Lower leg skin (tissue), 4 donors: Measurements from ENCODE around the gene MOK. TPM values are rescaled to one million over a fixed set of nuclear protein-coding genes. Genes with fewer than 3 reads are reported as not detected.
A peak's percentile ranks its signal among the peaks of the same experiment; 100 is the strongest.

Source experiments
- DNase-seq, 2 donors: peaks; one replicate each; pipeline ENCODE4 v3.0.0-alpha.2; 2019; ENCODE audit warnings: low spot score in 2 of 2
- H3K4me3 ChIP-seq: fragments of 200-600 bp; sonication (generic); 2 replicates; pipeline ENCODE4 v1.5.1; 2017; ENCODE audit warnings: mild to moderate bottlenecking, low read depth; ENCODE audit not compliant: poor library complexity, severe bottlenecking
- POLR2A ChIP-seq, 2 donors: fragments of 450-650 bp; IDR thresholded peaks; one replicate each; pipeline ENCODE4 v1.6.1; 2016 to 2017; ENCODE audit warnings: antibody characterized with exemption in 2 of 2, mild to moderate bottlenecking in 1 of 2, moderate library complexity in 1 of 2
- WGBS, 2 donors: methylation state at CpG; one replicate each; pipeline ENCODE4 v1.1.5; 2018; 5-methylcytosine and 5-hydroxymethylcytosine counted together
- intact Hi-C: fragments of 100-400 bp; cut with DNase I; formaldehyde crosslinking; loops from one replicate; pipeline ENCODE4 v1.15.0; 2023; ENCODE audit warnings: low total_unique reads
- total RNA-seq, 4 donors: library from RNA; depleted of rRNA; stranded (reverse); fragments of >200 nt; gene quantifications; one replicate each; pipeline ENCODE4 v1.1.0, GENCODE V29; 2016
- TF ChIP-seq, protein P1 (sequence below), 3 donors: fragments of 450-650 bp; IDR thresholded peaks; one replicate each; pipeline ENCODE4 v1.5.1; 2016; ENCODE audit warnings: antibody characterized with exemption in 3 of 3, mild to moderate bottlenecking in 3 of 3, moderate library complexity in 2 of 3

Gene MOK
- total RNA-seq, 4 donors from 2014 or later: 2.1 to 12.2 (median 7.8) TPM

DNA sequence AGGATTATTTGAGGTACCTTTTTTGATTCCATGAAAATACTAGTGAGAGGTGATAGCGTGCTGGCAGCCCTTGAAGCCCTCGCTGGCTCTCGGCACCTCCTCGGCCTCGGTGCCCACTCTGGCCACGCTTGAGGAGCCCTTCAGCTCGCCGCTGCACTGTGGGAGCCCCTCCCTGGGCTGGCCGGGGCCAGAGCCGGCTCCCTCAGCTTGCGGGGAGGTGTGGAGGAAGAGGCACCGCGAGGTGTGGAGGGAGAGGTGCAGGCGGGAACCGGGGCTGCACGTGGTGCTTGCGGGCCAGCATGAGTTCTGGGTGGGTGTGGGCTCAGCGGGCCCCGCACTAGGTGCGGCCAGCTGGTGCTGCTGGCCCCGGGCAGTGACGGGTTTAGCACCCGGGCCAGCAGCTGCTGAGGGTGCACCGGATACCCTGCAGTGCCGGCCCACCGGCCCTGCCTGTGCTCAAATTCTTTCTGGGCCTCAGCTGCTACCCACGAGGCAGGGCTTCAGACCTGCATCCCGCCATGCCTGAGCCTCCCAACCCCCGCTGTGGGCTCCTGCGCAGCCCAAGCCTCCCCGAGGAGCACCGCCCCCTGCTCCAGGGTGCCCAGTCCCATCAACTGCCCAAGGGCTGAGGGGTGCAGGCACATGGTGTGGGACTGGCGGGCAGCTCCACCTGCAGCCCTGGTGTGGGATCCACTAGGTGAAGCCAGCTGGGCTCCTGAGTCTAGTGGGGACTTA lies 7.4 kb downstream of the MOK start:
- TF ChIP-seq, protein P1, sequence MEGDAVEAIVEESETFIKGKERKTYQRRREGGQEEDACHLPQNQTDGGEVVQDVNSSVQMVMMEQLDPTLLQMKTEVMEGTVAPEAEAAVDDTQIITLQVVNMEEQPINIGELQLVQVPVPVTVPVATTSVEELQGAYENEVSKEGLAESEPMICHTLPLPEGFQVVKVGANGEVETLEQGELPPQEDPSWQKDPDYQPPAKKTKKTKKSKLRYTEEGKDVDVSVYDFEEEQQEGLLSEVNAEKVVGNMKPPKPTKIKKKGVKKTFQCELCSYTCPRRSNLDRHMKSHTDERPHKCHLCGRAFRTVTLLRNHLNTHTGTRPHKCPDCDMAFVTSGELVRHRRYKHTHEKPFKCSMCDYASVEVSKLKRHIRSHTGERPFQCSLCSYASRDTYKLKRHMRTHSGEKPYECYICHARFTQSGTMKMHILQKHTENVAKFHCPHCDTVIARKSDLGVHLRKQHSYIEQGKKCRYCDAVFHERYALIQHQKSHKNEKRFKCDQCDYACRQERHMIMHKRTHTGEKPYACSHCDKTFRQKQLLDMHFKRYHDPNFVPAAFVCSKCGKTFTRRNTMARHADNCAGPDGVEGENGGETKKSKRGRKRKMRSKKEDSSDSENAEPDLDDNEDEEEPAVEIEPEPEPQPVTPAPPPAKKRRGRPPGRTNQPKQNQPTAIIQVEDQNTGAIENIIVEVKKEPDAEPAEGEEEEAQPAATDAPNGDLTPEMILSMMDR (IDR thresholded peaks at IDR 0.05): no peak
- TF ChIP-seq POLR2A (IDR thresholded peaks at IDR 0.05): no peak
- WGBS, 2 donors: 94 to 97% methylated on average over 17 to 22 of the region's 33 CpGs
- H3K4me3 ChIP-seq: no peak overlapping the region
- no peak for DNase-seq
- intact Hi-C loops: no loop called here

DNA sequence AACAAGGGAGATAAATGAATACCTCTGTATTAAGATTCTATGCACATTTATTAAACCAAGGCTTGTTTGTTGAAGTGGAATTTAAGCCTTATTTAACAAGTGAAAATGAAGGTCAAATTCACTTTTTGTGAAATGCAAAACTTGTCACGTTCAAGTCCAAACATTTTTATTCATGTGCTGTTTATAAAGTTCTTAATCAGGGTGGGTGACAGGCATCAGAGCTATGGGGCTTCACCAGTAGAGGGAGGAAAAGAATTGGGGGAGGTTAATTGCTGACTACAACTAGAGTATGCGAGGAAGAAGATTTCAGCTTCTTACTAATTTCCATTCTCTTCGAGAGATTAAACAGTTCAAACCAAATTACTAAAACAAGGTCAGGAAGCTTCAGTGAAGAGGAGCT lies 9.7 kb downstream of the MOK start:
- no peak for DNase-seq
- WGBS, 2 donors: 66 to 71% methylated on average over 3 of the region's 3 CpGs
- intact Hi-C loops: no loop called here
- no peak overlapping the region for H3K4me3 ChIP-seq
- no peak for TF ChIP-seq POLR2A (IDR thresholded peaks at IDR 0.05)
- TF ChIP-seq, protein P1 (IDR thresholded peaks at IDR 0.05): no peak

DNA sequence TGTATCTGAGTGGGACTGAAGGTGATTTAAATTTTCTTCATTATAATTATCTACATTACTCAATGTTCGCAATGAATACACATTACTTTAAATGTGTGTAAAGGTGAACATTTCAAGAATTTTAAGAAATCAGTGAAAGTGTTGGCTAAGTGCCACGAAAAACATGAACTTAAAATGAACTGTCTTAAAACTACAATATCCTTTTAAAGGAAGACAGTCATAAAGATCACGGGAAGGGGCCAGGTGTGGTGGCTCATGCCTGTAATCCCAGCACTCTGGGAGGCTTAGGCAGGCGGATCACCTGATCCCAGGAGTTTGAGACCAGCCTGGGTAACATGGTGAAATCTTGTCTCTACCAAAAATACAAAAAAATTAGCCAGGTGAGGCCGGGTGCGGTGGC lies 11.2 kb downstream of the MOK start:
- DNase-seq: no peak
- no peak for TF ChIP-seq POLR2A (IDR thresholded peaks at IDR 0.05)
- TF ChIP-seq, protein P1 (IDR thresholded peaks at IDR 0.05): no peak
- intact Hi-C loops: loop anchor here (5.0 kb wide), 1 partner anchor 1289 kb away; no protein-coding TSS in a partner anchor
- WGBS, 2 donors: 80% methylated on average over 6 of the region's 6 CpGs
- H3K4me3 ChIP-seq: no peak overlapping the region

DNA sequence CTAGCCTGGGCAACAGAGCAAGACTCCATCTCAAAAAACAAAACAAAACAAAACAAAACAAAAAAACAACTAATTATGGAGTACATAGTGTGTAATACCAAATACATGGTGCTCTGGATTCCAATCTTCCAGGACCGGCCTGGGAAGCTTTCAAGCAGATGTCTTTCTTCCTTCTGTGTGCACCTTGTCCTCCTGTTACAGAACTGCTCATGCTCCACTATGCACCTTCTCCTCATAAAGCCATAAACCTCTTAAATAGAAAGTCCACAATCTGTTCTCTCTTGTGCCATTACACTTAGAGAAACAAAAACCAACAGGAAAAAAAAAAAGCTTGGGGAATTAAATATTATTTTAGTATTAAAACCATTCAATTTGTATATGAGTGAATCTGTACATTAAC lies 12.5 kb downstream of the MOK start:
- TF ChIP-seq, protein P1 (IDR thresholded peaks at IDR 0.05): no peak
- no peak for TF ChIP-seq POLR2A (IDR thresholded peaks at IDR 0.05)
- 88 to 93% methylated on average over 1 of the region's 1 CpG for WGBS, 2 donors
- H3K4me3 ChIP-seq: no peak overlapping the region
- intact Hi-C loops: loop anchor here (5.0 kb wide), 1 partner anchor 1290 kb away; no protein-coding TSS in a partner anchor
- no peak for DNase-seq

DNA sequence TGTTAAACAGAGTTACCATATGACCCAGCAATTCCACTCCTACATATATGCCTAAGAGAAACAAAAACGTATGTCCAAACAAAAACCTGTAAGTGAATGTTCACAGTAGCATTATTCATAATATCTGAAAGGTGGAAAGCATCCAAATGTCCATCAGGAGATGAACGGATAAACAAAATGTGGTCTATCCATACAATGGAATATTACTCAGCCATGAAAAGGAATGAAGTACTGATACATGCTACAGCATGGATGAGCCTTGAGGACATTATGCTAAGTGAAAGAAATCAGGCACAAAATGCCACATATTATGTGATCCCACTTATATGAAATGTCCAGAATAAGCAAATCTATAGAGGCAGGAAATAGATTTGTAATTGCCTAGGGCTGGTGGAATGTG lies 16.8 kb downstream of the MOK start:
- intact Hi-C loops: no loop called here
- DNase-seq: peak in 1 of 2 donors; percentile 29
- H3K4me3 ChIP-seq: no peak overlapping the region
- 94 to 96% methylated on average over 2 of the region's 2 CpGs for WGBS, 2 donors
- TF ChIP-seq POLR2A (IDR thresholded peaks at IDR 0.05): no peak
- TF ChIP-seq, protein P1 (IDR thresholded peaks at IDR 0.05): no peak
